Ovary (tissue), 9 donors: ENCODE data around the gene NOL6. TPM values are rescaled to one million over a fixed set of nuclear protein-coding genes. Genes with fewer than 3 reads are reported as not detected.

ENCODE experiments used
- DNase-seq, 5 donors: peaks; one replicate each; pipeline ENCODE4 v3.0.0-alpha.2; 2019 to 2020
- H3K27ac ChIP-seq, 2 donors: fragments of 200-600 bp; one replicate each; pipeline versions ENCODE4 v1.5.1 to v1.8.0; 2019 to 2022
- H3K27me3 ChIP-seq: fragments of 200-600 bp; one replicate; pipeline ENCODE4 v1.8.0; 2022
- H3K36me3 ChIP-seq: fragments of 200-600 bp; sonication (generic); one replicate; pipeline ENCODE4 v1.5.1; 2019
- H3K4me1 ChIP-seq: one replicate; pipeline ENCODE4 v1.8.1; 2013; ENCODE audit warnings: mild to moderate bottlenecking, moderate library complexity; ENCODE audit not compliant: insufficient read depth
- H3K4me3 ChIP-seq: fragments of 200-600 bp; sonication (generic); one replicate; pipeline ENCODE4 v1.5.1; 2017
- H3K9me3 ChIP-seq, 2 donors: fragments of 200-600 bp in 1 of 2; sonication (generic) in 1 of 2; one replicate each; pipeline versions ENCODE4 v1.5.1 to v1.8.1; 2013 to 2019; ENCODE audit warnings: mild to moderate bottlenecking in 1 of 2, moderate library complexity in 1 of 2
- EP300 ChIP-seq: sonication (generic); formaldehyde crosslinking; IDR thresholded peaks from one replicate; pipeline ENCODE4 v1.6.1; 2017; ENCODE audit warnings: antibody characterized with exemption
- POLR2A ChIP-seq: fragments of 450-650 bp; IDR thresholded peaks from one replicate; pipeline ENCODE4 v1.6.1; 2017; ENCODE audit warnings: antibody characterized with exemption, mild to moderate bottlenecking, moderate library complexity
- WGBS, 3 donors: extraction: QIAGEN DNeasy Blood & Tissue Kit in 1 of 3; methylation state at CpG; one replicate each; pipeline versions ENCODE4 v1.1.5 to v1.1.7; 2013 to 2017; 5-methylcytosine and 5-hydroxymethylcytosine counted together
- intact Hi-C, 4 donors: fragments of 100-400 bp; cut with DNase I; formaldehyde crosslinking; loops; one replicate each; pipeline versions ENCODE4 v1.11.0 to v1.15.1; 2022 to 2023
- polyA plus RNA-seq, 2 donors: library from polyadenylated mRNA; stranded (reverse); fragments of 200-250 nt in 1 of 2; fragments of 350-450 nt in 1 of 2; fragmentation: Illumina TruSeq in 1 of 2; extraction: RNeasy Lipid Tissue Mini Kit (QIAGEN cat#74804) in 1 of 2; gene quantifications; one replicate each; pipeline ENCODE4 v1.2.3, GENCODE V29; 2013 to 2014
- total RNA-seq, 7 donors: library from RNA; depleted of rRNA in 2 of 7; stranded (reverse); fragments of >200 nt in 2 of 7; fragmentation: NEBNext Ultra II Directional in 3 of 7; extraction: Animal tissue kit (Norgen Biotek cat#: 25700) in 3 of 7; gene quantifications; one replicate each; pipeline versions ENCODE4 v1.1.0 to v1.2.4, GENCODE V29; 2016 to 2023
- TF ChIP-seq, protein P1 (sequence below), 3 donors: fragments of 450-650 bp in 2 of 3; fragments of 200-600 bp in 1 of 3; IDR thresholded peaks; one replicate each; pipeline versions ENCODE4 v1.5.1 to v1.8.0; 2016 to 2022; ENCODE audit warnings: antibody characterized with exemption in 3 of 3, mild to moderate bottlenecking in 1 of 3
- donor health status: DM: no; HTN: no; CAD: no; lungs with moderate emphysema.
- donor health status: DM: no; HTN: no; CAD: no.
- donor health status: Bipolar disorder and iron deficiency.
- donor health status: DM: yes; HTN: yes; CAD: no.
- donor health status: DM: no; HTN: no; CAD: no.
- donor health status: DM: yes; HTN: yes; CAD: no.

NOL6 gene
- total and polyA plus RNA-seq, 9 donors, result 11.7 to 50.5 (median 25.0) TPM

DNA sequence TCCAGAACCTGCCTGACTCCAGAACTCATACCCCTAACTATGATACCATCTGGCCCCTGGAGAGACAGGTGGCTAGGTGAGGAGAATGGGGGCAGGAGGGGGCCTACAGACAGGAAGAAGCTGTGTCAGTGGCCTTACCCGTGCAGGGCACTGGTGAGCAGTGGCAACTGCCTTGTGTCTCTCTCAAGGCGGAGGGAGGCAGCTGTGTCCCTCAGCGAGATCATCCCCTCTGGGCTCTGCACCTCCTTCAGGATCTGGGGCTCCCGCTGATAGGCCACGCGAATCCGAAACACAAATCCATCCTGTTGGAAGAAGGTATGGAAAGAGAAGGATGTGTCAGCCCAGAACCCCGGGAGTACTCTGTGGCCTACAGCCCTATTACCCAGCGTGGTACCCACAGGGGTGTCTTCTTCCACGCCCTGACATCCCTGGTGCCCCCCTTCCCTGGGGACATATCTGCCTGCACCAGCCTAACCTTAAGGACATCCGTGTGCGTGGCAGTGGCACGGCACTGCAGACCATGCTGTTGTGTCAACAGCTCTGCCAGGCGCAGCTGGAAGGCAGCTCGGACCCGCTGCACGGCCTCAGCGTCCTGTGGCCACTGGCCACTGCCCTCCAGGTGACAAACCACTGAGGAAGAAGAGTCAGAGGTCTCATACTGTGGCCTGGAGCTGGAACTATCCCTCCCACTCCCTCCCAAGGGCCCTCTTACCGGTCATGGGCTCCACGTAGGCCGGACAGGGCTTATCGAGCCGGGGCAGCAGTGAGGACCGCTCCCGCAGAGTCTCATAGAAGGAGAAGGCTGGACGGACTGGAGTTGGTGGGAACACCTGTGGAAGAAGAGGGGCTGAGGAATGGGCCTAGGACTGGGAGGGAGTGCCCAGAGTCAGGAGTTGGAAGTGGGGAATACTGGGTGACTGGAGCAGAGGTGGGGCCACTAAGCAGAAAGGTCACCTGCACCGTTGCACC, 7.8 kb downstream of the NOL6 start:
- peak in 1 of 5 donors; percentile 13 for DNase-seq
- WGBS, 3 donors, result 91 to 92% (median 92%) methylated on average over 27 of the region's 27 CpGs
- H3K36me3 ChIP-seq, result no peaks in the 10 kb centered on the region
- TF ChIP-seq, protein P1, sequence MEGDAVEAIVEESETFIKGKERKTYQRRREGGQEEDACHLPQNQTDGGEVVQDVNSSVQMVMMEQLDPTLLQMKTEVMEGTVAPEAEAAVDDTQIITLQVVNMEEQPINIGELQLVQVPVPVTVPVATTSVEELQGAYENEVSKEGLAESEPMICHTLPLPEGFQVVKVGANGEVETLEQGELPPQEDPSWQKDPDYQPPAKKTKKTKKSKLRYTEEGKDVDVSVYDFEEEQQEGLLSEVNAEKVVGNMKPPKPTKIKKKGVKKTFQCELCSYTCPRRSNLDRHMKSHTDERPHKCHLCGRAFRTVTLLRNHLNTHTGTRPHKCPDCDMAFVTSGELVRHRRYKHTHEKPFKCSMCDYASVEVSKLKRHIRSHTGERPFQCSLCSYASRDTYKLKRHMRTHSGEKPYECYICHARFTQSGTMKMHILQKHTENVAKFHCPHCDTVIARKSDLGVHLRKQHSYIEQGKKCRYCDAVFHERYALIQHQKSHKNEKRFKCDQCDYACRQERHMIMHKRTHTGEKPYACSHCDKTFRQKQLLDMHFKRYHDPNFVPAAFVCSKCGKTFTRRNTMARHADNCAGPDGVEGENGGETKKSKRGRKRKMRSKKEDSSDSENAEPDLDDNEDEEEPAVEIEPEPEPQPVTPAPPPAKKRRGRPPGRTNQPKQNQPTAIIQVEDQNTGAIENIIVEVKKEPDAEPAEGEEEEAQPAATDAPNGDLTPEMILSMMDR (IDR thresholded peaks at IDR 0.05), result no peak
- TF ChIP-seq EP300, result no peak
- no peaks in the 10 kb centered on the region for H3K4me1 ChIP-seq
- intact Hi-C loops, result loop anchor here in 3 of 4 donors (2.0 to 10.0 kb wide), 5 partner anchors 54 to 181 kb away; no protein-coding TSS in a partner anchor
- H3K27me3 ChIP-seq, result no peaks in the 10 kb centered on the region
- H3K4me3 ChIP-seq, result no peak overlapping the region
- H3K27ac ChIP-seq, result no peak overlapping the region
- no peaks in the 10 kb centered on the region for H3K9me3 ChIP-seq

- no peak for DNase-seq
- Histone ChIP-seq H3K27ac (no peak overlapping the region), H3K4me3 (no peak overlapping the region), H3K4me1 (no peaks in the 10 kb centered on the region), H3K27me3 (no peaks in the 10 kb centered on the region), H3K36me3 (no peaks in the 10 kb centered on the region), H3K9me3 (no peaks in the 10 kb centered on the region)
- TF ChIP-seq EP300 (no peak), POLR2A (no peak)
- 94 to 96% (median 94%) methylated on average over 9 of the region's 9 CpGs for WGBS, 3 donors
- intact Hi-C loops, result loop anchor here in 3 of 4 donors (5.0 to 10.0 kb wide), 4 partner anchors 53 to 180 kb away; no protein-coding TSS in a partner anchor
Measured at GRCh38 chr9:33465096-33465495, 8.6 kb downstream of the NOL6 start.

- H3K4me1 ChIP-seq, result no peaks in the 10 kb centered on the region
- TF ChIP-seq, protein P1 (IDR thresholded peaks at IDR 0.05), result no peak
- TF ChIP-seq POLR2A (no peak), EP300 (no peak)
- DNase-seq, result no peak
- no peaks in the 10 kb centered on the region for H3K36me3 ChIP-seq
- intact Hi-C loops, result loop anchor here in 1 of 4 donors (10.0 kb wide), 2 partner anchors 89 to 179 kb away; no protein-coding TSS in a partner anchor
- H3K27ac ChIP-seq, result no peak overlapping the region
- no peaks in the 10 kb centered on the region for H3K9me3 ChIP-seq
- no peak overlapping the region for H3K4me3 ChIP-seq
- WGBS, 3 donors, result 84 to 86% (median 84%) methylated on average over 13 to 14 of the region's 14 CpGs
- no peaks in the 10 kb centered on the region for H3K27me3 ChIP-seq
Measured at GRCh38 chr9:33464045-33464636, 9.6 kb downstream of the NOL6 start.

GRCh38 chr9:33463151-33463550, 10.6 kb downstream of the NOL6 start:
- Histone ChIP-seq H3K4me1 (no peaks in the 10 kb centered on the region), H3K4me3 (no peak overlapping the region), H3K36me3 (no peaks in the 10 kb centered on the region), H3K9me3 (no peaks in the 10 kb centered on the region), H3K27me3 (no peaks in the 10 kb centered on the region), H3K27ac (no peak overlapping the region)
- intact Hi-C loops, result loop anchor here in 1 of 4 donors (10.0 kb wide), 2 partner anchors 88 to 178 kb away; no protein-coding TSS in a partner anchor
- WGBS, 3 donors, result 84 to 89% (median 84%) methylated on average over 15 of the region's 15 CpGs
- DNase-seq, result no peak
- TF ChIP-seq POLR2A, result no peak
- TF ChIP-seq EP300, result no peak
- TF ChIP-seq, protein P1 (IDR thresholded peaks at IDR 0.05), result no peak
